ENCODE data around the gene IRS2.

DNA sequence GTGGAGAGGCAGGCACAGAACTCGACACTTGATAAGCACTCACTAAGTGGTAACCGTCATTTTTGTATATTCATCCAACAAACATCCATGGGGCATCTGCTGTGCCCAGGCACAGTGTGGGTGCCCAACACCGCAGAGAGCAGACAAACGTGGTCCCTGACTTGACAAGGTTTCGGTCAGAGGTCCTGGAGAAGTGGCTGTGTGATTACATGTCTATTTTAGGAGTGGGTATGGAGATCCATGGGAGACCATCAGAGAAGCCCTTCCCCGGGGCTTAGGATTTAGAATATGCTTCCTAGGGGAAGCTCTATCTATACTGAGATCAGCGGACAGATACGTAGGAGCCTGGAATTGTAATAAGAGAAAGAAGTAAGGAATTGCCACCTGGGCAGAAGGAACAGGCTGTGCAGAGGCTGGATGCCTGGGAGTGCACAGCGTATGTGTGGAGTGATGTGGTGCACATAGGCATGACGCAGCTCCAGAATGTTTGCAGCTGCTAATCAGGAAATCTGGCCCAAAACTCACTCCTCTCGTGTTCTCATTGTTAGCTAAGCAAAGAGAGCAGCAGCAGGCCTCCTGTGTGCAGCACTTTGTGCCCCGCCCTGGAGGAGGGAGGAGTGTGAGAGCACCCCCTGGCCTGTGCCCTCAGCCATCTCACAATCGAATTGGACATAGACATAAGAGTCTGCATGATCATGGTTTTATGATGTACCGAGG, 23.0 kb upstream of the IRS2 start:
- TF ChIP-seq CTCF (conservative IDR thresholded peaks at IDR 0.05 in 1 of 2, IDR thresholded peaks at IDR 0.05 in 1 of 2; ENCODE audit: low read depth in 1 of 2, low read length in 2 of 2) (no peak), EZH2 (IDR thresholded peaks at IDR 0.05; ENCODE audit: low read length, missing control alignments) (no peak)

All from fibroblast of lung (primary cell).